Body of pancreas (tissue), 4 donors: ENCODE data around the gene DOK1.

Experiments used
- CTCF ChIP-seq, 7 experiments: fragments of 450-650 bp in 4 of 7; fragments of 200-600 bp in 3 of 7; sonication (generic) in 3 of 7; IDR thresholded peaks; one replicate each; pipeline ENCODE4 v1.5.1; 2016 to 2019; ENCODE audit warnings: antibody characterized with exemption in 7 of 7
- POLR2A ChIP-seq, 3 donors: fragments of 450-650 bp; IDR thresholded peaks; one replicate each; pipeline ENCODE4 v1.6.1; 2016; ENCODE audit warnings: antibody characterized with exemption in 3 of 3, mild to moderate bottlenecking in 2 of 3

- no peak for TF ChIP-seq CTCF (IDR thresholded peaks at IDR 0.05)
- TF ChIP-seq POLR2A (IDR thresholded peaks at IDR 0.05), result no peak
These were observed 2.4 kb downstream of the DOK1 start for GRCh38 chr2:74556831-74557370.
